SW480 (cell line): Measurements from ENCODE around the gene RING1.

ENCODE experiments used
- DNase-seq: peaks from one replicate; pipeline ENCODE4 v3.0.0-alpha.2; 2016; ENCODE audit warnings: low spot score

RING1 gene

DNA sequence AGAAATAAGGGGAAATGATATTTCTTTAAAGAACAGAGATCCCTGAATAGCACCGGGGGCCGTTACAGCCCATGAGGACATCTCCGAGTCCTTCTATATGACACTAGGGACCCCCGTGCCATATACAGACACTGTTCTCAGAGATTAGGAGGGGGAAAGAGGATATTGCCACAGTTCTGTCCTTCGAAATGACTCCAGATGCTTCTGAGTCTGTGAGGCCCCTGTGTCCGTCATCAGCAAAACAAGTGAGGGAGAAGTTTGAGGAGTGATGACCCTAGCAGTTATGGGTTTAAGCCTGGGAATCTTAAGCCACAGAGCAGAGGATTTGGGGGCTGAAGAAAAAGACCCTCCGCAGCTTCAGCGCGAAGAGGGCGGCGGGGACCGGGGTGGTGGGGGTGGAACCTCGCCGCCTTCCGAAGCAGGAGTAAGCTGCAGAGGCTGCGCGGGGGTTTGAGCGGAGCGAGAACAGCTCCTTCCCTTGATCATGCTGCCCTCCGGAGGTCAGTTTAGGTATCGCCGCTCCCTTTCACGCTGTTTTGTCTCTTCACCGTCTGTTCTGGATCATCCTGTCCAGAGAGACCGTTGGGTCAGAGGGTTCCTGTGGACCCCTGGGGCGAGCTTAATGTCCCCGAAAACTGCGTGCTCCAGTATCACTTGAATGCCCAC, 39.8 kb downstream of the RING1 start:
- DNase-seq: peak; percentile 70

DNA sequence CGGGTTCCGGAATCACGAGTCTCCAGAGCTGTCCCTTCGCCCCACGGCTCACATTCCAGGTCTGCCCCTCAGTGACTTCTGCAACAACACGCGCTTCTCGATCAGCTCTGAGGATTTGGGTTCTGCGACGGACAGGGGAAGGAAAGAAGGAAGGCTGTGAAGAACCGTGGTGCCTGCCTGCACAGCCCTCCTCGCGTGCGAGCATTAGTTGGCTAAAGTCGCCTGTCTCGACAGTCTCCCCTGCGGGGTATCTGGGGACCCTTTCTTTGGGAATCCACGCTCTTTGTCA, 40.3 kb downstream of the RING1 start:
- peak; percentile 57 for DNase-seq

DNA sequence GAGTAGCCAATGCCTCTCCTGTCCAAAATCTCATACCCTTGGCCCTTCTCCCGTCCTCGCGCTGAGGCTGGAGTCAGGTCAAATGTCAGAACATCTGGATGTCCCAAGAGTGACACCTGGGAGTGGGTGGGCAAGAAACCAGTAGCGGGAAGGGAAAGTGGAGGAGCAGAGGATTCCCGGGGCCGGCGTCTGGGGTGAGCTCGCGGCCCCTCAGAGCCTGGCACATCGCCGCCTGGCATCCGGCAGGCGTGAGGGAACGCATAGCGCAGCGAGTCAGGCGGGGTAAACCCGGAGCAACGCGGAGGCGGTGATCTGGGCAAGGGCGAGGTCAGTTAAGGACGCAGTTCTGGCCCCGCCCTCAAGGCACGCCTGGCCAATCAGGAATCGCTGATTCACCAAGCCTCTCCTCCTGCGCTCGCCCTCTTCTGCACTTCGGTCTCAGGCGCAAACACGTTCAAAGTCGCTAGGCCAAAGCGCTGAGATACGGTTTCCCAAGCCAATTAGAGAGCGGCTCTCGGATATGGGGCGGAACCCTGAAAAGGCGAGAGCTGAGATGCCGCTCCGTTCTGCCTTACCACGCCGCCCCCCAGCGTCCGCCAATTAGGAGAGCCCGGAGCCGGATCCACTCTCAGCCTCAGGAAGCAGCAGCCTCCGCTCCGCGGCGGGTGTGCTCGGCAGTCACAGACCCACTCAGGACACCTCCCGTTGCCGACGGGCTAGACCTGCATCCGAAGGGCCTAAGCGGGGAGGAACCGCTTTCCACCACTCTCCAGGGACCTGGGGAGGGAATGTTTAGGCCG, 40.8 kb downstream of the RING1 start:
- peak; percentile 97 for DNase-seq

DNA sequence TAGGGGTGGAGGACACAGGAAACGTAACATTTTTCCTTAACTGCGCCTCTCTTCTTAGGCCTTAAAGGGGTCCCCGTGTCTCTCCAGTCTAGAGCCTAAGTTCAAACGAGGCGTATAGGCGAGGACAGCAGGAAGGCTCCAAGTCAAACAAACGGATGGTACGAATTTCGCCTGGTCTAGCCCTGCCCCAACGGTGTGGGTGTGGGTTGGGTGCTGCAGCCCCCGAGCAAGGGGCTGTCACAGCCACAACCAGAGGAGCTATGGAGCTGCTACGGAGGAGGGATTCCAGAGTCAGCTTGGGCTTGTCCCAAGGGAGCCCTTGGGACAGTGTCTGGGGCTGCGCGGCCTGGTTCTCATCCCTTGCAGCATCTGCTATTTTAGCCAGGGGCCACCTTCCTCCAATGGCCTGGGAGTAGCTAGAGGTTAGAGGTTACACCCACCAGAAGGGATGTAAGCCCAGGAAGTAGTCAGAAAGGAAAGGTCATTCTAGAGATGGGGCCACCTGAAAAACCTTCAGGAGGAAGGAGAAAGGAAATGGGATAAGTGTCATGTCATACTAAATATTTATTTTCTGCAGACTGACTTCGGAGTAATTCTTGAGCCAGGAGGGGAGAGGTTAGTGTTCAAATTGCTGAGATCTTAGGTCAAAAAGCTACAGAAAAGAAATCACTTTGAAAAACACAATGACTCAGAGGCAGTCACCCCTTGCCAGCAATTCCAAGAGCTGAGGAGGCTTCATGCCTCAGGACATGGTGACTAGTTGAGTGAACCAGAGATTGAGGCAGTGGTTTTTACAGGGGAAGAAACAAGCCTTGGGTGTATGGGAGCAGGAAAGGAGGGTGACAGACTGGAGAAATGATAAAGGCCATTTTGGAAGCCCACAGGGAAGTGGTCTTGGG, 41.7 kb downstream of the RING1 start:
- DNase-seq: no peak

DNA sequence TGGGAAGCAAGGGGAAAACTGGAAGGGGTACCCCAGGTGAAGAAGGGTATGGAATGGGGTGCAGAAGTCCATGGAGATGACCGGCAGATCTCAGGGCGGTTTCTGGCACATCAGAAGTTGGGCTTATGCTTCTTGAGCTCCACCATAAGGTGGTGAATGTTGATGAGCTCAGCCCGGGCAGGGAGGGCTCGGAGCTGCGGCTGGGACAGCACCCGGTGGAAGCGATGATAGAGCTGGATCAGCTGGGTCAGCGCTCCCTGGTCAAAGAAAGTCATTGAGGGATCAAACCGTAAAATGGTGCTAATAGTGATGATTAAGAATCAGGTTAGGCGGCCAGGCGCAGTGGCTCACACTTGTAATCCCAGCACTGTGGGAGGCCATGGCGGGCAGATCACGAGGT, 42.4 kb downstream of the RING1 start:
- no peak for DNase-seq

DNA sequence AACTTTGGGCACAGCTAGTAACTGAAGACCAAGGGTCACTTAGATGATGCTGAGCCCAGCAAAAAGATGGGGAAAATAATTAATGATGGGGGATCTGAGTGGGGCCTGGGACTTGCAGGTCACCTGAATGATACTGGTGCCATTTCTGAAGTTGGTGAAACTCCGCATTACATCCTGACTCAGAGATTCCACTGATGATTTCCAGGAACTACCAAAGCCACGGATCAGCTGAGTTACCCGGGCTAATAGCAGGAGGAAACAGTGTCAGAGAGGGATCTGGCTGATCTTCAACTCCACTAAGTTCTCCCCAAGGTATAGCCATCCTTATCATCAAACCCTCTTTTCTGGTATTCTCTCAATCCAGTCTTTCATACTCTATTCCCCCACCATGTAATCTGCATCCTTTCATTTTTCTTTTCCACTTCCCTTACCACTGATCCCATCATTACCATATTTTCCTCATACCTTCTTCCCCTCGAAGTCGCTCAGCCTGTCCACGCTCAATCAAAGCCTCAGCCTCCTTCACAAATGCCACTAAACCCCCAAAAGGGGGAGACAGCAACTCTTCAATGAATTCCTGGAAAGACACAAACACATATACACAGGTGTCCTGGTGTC, 43.2 kb downstream of the RING1 start:
- no peak for DNase-seq

DNA sequence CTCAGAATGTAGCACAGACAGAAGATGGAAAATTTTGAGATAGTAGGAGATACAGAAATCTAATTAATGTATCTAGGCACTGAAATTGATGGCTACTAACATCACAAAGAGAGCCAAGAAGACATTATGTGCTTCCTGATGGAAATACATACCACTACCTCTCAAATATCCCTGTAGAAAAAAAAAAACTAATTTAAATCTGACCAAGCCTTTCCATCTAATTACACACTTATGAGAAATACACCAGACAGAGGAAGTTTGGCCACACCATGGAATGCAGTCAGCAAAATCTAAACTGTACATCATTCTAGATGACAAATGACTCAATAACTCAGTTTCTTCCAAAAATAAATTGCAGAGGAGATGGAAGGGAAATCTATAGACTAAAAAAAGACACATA, 44.5 kb downstream of the RING1 start:
- DNase-seq: no peak

DNA sequence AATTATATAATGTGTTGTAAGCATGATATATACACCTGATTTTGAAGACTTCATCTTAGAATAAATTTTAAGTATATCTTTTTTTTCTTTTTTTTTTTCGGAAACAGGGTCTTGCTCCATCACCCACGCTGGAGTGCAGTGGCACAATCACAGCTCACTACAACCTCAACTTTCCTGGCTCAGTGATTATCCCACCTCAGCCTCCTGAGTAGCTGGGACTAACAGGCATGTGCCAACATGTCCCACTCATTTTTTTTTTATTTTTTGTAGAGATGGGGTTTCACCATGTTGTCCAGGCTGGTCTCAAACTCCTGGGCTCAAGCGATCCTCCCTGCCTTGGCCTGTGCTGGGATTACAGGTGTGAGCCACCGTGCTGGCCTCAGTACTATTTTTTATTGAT, 46.3 kb downstream of the RING1 start:
- no peak for DNase-seq

DNA sequence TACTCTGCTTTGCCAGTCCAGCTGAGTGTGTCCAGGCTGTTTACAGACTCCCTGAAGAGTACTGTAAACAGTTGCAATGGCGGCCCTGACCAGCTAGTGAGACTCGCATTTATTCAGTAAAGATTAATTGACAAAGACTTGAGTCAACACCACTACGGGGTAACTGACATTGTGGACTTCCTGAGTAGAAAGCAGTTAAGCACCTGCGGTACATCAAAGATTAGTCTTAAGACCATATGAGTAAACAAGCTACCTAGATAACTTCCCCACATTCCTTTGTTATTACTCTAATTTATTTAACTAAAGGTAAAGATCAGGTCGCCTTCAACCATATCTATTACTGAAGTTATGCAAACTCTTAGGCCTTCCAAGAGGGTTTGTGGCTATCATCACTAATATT, 50.7 kb downstream of the RING1 start:
- DNase-seq: no peak
